Esophagus squamous epithelium (tissue), 4 donors: ENCODE results near the gene WDFY1.

Source experiments
- POLR2A ChIP-seq, 4 donors: fragments of 450-650 bp; IDR thresholded peaks; one replicate each; pipeline ENCODE4 v1.6.1; 2017; ENCODE audit warnings: antibody characterized with exemption in 4 of 4, mild to moderate bottlenecking in 4 of 4, moderate library complexity in 3 of 4
- TF ChIP-seq, protein P1 (sequence below), 6 experiments: fragments of 450-650 bp in 4 of 6; fragments of 200-600 bp in 2 of 6; sonication (generic) in 2 of 6; IDR thresholded peaks; one replicate each; pipeline ENCODE4 v1.5.1; 2016 to 2019; ENCODE audit warnings: antibody characterized with exemption in 6 of 6, mild to moderate bottlenecking in 4 of 6, moderate library complexity in 4 of 6

GRCh38 chr2:223944166-223944702 is 901 bp downstream of the WDFY1 start:
- TF ChIP-seq, protein P1, sequence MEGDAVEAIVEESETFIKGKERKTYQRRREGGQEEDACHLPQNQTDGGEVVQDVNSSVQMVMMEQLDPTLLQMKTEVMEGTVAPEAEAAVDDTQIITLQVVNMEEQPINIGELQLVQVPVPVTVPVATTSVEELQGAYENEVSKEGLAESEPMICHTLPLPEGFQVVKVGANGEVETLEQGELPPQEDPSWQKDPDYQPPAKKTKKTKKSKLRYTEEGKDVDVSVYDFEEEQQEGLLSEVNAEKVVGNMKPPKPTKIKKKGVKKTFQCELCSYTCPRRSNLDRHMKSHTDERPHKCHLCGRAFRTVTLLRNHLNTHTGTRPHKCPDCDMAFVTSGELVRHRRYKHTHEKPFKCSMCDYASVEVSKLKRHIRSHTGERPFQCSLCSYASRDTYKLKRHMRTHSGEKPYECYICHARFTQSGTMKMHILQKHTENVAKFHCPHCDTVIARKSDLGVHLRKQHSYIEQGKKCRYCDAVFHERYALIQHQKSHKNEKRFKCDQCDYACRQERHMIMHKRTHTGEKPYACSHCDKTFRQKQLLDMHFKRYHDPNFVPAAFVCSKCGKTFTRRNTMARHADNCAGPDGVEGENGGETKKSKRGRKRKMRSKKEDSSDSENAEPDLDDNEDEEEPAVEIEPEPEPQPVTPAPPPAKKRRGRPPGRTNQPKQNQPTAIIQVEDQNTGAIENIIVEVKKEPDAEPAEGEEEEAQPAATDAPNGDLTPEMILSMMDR (IDR thresholded peaks at IDR 0.05): no peak
- no peak for TF ChIP-seq POLR2A (IDR thresholded peaks at IDR 0.05)
